Measurements from ENCODE around the gene ZSCAN31. TPM values are rescaled to one million over a fixed set of nuclear protein-coding genes. Genes with fewer than 3 reads are reported as not detected.

Gene ZSCAN31
- polyA plus RNA-seq, 12 donors, result 6.1 to 13.4 (median 9.3) TPM; not detected in 1

Other genes with a start within 250 kb of the ZSCAN31 start
- 1 to 10 TPM in 10 of 12 donors, not detected in 2; 3.0 to 6.3 (median 4.0) TPM for gene ZSCAN16, start 211.5 kb downstream of the ZSCAN31 start, polyA plus RNA-seq (ENCODE audit: insufficient read length in 12 of 12)
- 10 to 100 TPM in 11 of 12 donors, not detected in 1; 21.8 to 32.0 (median 24.9) TPM for gene ZKSCAN8, start 194.3 kb downstream of the ZSCAN31 start, polyA plus RNA-seq (ENCODE audit: insufficient read length in 12 of 12)
- gene ZSCAN9, start 110.9 kb downstream of the ZSCAN31 start, polyA plus RNA-seq (ENCODE audit: insufficient read length in 12 of 12), result 10 to 100 TPM in 11 of 12 donors, not detected in 1; 16.0 to 29.8 (median 22.6) TPM
- 1 to 10 TPM in 10 of 12 donors, not detected in 2; 5.2 to 7.5 (median 6.4) TPM for gene ZKSCAN4, start 83.9 kb downstream of the ZSCAN31 start, polyA plus RNA-seq (ENCODE audit: insufficient read length in 12 of 12)
- gene NKAPL, start 76.9 kb downstream of the ZSCAN31 start, polyA plus RNA-seq (ENCODE audit: insufficient read length in 12 of 12), result 1 to 10 TPM in 9 of 12 donors, under 1 TPM in 1, not detected in 2; 0.87 to 1.6 (median 1.5) TPM
- gene ZSCAN26, start 69.0 kb downstream of the ZSCAN31 start, polyA plus RNA-seq (ENCODE audit: insufficient read length in 12 of 12), result 10 to 100 TPM in 10 of 12 donors, 1 to 10 TPM in 1, not detected in 1; 7.5 to 27.5 (median 22.3) TPM
- gene PGBD1, start 54.6 kb downstream of the ZSCAN31 start, polyA plus RNA-seq (ENCODE audit: insufficient read length in 12 of 12), result 1 to 10 TPM in 10 of 12 donors, not detected in 2; 5.1 to 8.8 (median 6.9) TPM
- gene ZKSCAN3, start 13.8 kb upstream of the ZSCAN31 start, polyA plus RNA-seq (ENCODE audit: insufficient read length in 12 of 12), result 1 to 10 TPM in 11 of 12 donors, not detected in 1; 5.2 to 8.8 (median 7.5) TPM
- 1 to 10 TPM in 11 of 12 donors, not detected in 1; 4.4 to 8.3 (median 6.4) TPM for gene ZSCAN12, start 63.6 kb upstream of the ZSCAN31 start, polyA plus RNA-seq (ENCODE audit: insufficient read length in 12 of 12)
- gene ZSCAN23, start 107.3 kb upstream of the ZSCAN31 start, polyA plus RNA-seq (ENCODE audit: insufficient read length in 12 of 12), result 10 to 100 TPM in 1 of 12 donors, 1 to 10 TPM in 10, not detected in 1; 4.6 to 13.4 (median 7.2) TPM
- gene GPX6, start 179.6 kb upstream of the ZSCAN31 start, polyA plus RNA-seq (ENCODE audit: insufficient read length in 12 of 12), result under 1 TPM in 1 of 12 donors, not detected in 11; 0.32 TPM
- not detected for gene GPX5, start 189.7 kb upstream of the ZSCAN31 start, polyA plus RNA-seq (ENCODE audit: insufficient read length in 12 of 12)